WTC11 (cell line): ENCODE data around the gene GUCY1B1.

Source experiments
- CBFB ChIP-seq: sonication (generic); formaldehyde crosslinking; IDR thresholded peaks from 2 replicates; pipeline ENCODE4 v1.8.1; 2022; ENCODE audit warnings: mild to moderate bottlenecking, low read depth, missing genetic modification reagents
- EMX1 ChIP-seq: fragments of 250-450 bp; sonication (Bioruptor Pico); IDR thresholded peaks from 2 replicates; pipeline ENCODE4 v1.8.0; 2021; ENCODE audit warnings: mild to moderate bottlenecking
- MXD4 ChIP-seq: fragments of 250-450 bp; sonication (Bioruptor Pico); IDR thresholded peaks from 2 replicates; pipeline ENCODE4 v1.8.0; 2021; ENCODE audit warnings: mild to moderate bottlenecking, moderate library complexity, borderline replicate concordance
- NR1H2 ChIP-seq: sonication (generic); formaldehyde crosslinking; IDR thresholded peaks from 2 replicates; pipeline ENCODE4 v1.9.0; 2021; ENCODE audit warnings: mild to moderate bottlenecking, moderate library complexity, missing genetic modification reagents
- TF ChIP-seq, protein P1 (sequence below): fragments of 200-600 bp; IDR thresholded peaks from 2 replicates; pipeline ENCODE4 v1.8.0; 2022; ENCODE audit warnings: antibody characterized with exemption
- TF ChIP-seq, protein P2 (sequence below): sonication (generic); formaldehyde crosslinking; IDR thresholded peaks from 2 replicates; pipeline ENCODE4 v1.8.0; 2022; ENCODE audit warnings: mild to moderate bottlenecking, missing genetic modification reagents
- TF ChIP-seq, protein P3 (sequence below): sonication (generic); formaldehyde crosslinking; IDR thresholded peaks from 2 replicates; pipeline ENCODE4 v1.8.1; 2022; ENCODE audit warnings: mild to moderate bottlenecking, missing genetic modification reagents, moderate library complexity, borderline replicate concordance
- TF ChIP-seq, protein P4 (sequence below): sonication (generic); formaldehyde crosslinking; IDR thresholded peaks from 2 replicates; pipeline ENCODE4 v1.8.1; 2023; ENCODE audit warnings: mild to moderate bottlenecking, missing genetic modification reagents
- TF ChIP-seq, protein P5 (sequence below): sonication (generic); formaldehyde crosslinking; IDR thresholded peaks from 2 replicates; pipeline ENCODE4 v1.8.1; 2023; ENCODE audit warnings: mild to moderate bottlenecking, missing genetic modification reagents, moderate library complexity

DNA sequence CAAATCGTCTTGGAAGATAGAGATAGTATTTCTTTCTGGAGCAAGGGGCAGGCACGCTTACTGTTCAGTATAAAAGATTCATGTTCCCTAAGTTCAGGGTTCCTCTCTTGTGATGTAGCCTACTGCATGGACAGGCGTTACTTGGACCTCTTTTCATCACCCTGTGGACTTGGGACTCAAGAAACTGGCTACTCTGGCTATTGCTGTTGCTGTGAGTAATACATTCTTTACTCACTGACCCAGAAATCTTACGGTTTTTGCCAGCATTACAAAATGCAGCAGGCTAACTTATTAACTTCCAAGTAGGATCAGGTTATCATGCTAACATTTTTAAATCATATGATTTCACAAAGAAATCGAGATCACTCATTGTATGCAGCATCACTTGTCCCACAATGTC is 12.8 kb upstream of the GUCY1B1 start:
- TF ChIP-seq, protein P1, sequence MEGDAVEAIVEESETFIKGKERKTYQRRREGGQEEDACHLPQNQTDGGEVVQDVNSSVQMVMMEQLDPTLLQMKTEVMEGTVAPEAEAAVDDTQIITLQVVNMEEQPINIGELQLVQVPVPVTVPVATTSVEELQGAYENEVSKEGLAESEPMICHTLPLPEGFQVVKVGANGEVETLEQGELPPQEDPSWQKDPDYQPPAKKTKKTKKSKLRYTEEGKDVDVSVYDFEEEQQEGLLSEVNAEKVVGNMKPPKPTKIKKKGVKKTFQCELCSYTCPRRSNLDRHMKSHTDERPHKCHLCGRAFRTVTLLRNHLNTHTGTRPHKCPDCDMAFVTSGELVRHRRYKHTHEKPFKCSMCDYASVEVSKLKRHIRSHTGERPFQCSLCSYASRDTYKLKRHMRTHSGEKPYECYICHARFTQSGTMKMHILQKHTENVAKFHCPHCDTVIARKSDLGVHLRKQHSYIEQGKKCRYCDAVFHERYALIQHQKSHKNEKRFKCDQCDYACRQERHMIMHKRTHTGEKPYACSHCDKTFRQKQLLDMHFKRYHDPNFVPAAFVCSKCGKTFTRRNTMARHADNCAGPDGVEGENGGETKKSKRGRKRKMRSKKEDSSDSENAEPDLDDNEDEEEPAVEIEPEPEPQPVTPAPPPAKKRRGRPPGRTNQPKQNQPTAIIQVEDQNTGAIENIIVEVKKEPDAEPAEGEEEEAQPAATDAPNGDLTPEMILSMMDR: no peak
- TF ChIP-seq, protein P2, sequence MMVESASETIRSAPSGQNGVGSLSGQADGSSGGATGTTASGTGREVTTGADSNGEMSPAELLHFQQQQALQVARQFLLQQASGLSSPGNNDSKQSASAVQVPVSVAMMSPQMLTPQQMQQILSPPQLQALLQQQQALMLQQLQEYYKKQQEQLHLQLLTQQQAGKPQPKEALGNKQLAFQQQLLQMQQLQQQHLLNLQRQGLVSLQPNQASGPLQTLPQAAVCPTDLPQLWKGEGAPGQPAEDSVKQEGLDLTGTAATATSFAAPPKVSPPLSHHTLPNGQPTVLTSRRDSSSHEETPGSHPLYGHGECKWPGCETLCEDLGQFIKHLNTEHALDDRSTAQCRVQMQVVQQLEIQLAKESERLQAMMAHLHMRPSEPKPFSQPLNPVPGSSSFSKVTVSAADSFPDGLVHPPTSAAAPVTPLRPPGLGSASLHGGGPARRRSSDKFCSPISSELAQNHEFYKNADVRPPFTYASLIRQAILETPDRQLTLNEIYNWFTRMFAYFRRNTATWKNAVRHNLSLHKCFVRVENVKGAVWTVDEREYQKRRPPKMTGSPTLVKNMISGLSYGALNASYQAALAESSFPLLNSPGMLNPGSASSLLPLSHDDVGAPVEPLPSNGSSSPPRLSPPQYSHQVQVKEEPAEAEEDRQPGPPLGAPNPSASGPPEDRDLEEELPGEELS: no peak
- TF ChIP-seq, protein P3, sequence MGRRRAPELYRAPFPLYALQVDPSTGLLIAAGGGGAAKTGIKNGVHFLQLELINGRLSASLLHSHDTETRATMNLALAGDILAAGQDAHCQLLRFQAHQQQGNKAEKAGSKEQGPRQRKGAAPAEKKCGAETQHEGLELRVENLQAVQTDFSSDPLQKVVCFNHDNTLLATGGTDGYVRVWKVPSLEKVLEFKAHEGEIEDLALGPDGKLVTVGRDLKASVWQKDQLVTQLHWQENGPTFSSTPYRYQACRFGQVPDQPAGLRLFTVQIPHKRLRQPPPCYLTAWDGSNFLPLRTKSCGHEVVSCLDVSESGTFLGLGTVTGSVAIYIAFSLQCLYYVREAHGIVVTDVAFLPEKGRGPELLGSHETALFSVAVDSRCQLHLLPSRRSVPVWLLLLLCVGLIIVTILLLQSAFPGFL: no peak
- TF ChIP-seq NR1H2: no peak
- TF ChIP-seq CBFB (CRISPR knock-in tag): no peak
- TF ChIP-seq, protein P4, sequence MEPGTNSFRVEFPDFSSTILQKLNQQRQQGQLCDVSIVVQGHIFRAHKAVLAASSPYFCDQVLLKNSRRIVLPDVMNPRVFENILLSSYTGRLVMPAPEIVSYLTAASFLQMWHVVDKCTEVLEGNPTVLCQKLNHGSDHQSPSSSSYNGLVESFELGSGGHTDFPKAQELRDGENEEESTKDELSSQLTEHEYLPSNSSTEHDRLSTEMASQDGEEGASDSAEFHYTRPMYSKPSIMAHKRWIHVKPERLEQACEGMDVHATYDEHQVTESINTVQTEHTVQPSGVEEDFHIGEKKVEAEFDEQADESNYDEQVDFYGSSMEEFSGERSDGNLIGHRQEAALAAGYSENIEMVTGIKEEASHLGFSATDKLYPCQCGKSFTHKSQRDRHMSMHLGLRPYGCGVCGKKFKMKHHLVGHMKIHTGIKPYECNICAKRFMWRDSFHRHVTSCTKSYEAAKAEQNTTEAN (CRISPR knock-in tag): no peak
- TF ChIP-seq, protein P5, sequence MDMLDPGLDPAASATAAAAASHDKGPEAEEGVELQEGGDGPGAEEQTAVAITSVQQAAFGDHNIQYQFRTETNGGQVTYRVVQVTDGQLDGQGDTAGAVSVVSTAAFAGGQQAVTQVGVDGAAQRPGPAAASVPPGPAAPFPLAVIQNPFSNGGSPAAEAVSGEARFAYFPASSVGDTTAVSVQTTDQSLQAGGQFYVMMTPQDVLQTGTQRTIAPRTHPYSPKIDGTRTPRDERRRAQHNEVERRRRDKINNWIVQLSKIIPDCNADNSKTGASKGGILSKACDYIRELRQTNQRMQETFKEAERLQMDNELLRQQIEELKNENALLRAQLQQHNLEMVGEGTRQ: no peak
- no peak for TF ChIP-seq MXD4 (CRISPR knock-in tag)
- TF ChIP-seq EMX1 (CRISPR knock-in tag): no peak
